SIG-M5 treated with dmso at 0.1 percent for 504 hours (cell line): ENCODE measurements around the gene CCDC88A.
"Not testable (repeated sequence)": the region's sequence is repeated elsewhere in the genome, so short reads cannot be mapped to it uniquely, and the experiment has no call there.

ENCODE experiments used
- DNase-seq: peaks from one replicate; lab custom pipeline; 2025; ENCODE audit not compliant: unreplicated experiment; lab: John Stamatoyannopoulos, UW

Gene CCDC88A

GRCh38 chr2:55242617-55243016 is 177.0 kb downstream of the CCDC88A start:
- DNase-seq = no peak

- DNase-seq = not testable (repeated sequence)
These were observed 178.1 kb downstream of the CCDC88A start for GRCh38 chr2:55241582-55241981.

GRCh38 chr2:55239656-55240222 is 179.9 kb downstream of the CCDC88A start:
- no peak for DNase-seq
